Fibroblast of skin of abdomen (primary cell): Measurements from ENCODE around the gene AQP9.

Experiments used
- DNase-seq: peaks from one replicate; pipeline ENCODE4 v3.0.0-alpha.2; 2013

AQP9 gene

GRCh38 chr15:58141894-58142293, 3.7 kb downstream of the AQP9 start:
- DNase-seq: no peak

- no peak for DNase-seq
Measured at GRCh38 chr15:58142827-58143461, 4.8 kb downstream of the AQP9 start.

- DNase-seq: no peak
Measured at GRCh38 chr15:58145606-58146005, 7.4 kb downstream of the AQP9 start.

- no peak for DNase-seq
Measured at GRCh38 chr15:58146211-58146610, 8.0 kb downstream of the AQP9 start.

- no peak for DNase-seq
Measured at GRCh38 chr15:58146749-58147148, 8.6 kb downstream of the AQP9 start.

- DNase-seq: no peak
Measured at GRCh38 chr15:58147171-58147611, 9.0 kb downstream of the AQP9 start.

GRCh38 chr15:58148120-58148519, 9.9 kb downstream of the AQP9 start:
- no peak for DNase-seq

- DNase-seq: no peak
Measured at GRCh38 chr15:58148633-58149445, 10.7 kb downstream of the AQP9 start.

- no peak for DNase-seq
Measured at GRCh38 chr15:58154769-58155168, 16.6 kb downstream of the AQP9 start.

GRCh38 chr15:58159827-58160386, 21.7 kb downstream of the AQP9 start:
- DNase-seq: no peak

- DNase-seq: no peak
Measured at GRCh38 chr15:58161436-58161930, 23.3 kb downstream of the AQP9 start.

- DNase-seq: no peak
Measured at GRCh38 chr15:58163985-58164384, 25.8 kb downstream of the AQP9 start.

- no peak for DNase-seq
Measured at GRCh38 chr15:58164926-58165325, 26.7 kb downstream of the AQP9 start.

- DNase-seq: peak; percentile 20
Measured at GRCh38 chr15:58165661-58166060, 27.5 kb downstream of the AQP9 start.

- no peak for DNase-seq
Measured at GRCh38 chr15:58167095-58167691, 29.0 kb downstream of the AQP9 start.

- DNase-seq: no peak
Measured at GRCh38 chr15:58169934-58170333, 31.8 kb downstream of the AQP9 start.

GRCh38 chr15:58171476-58172061, 33.4 kb downstream of the AQP9 start:
- no peak for DNase-seq

- no peak for DNase-seq
Measured at GRCh38 chr15:58174709-58175108, 36.5 kb downstream of the AQP9 start.

- no peak for DNase-seq
Measured at GRCh38 chr15:58175955-58176354, 37.8 kb downstream of the AQP9 start.

GRCh38 chr15:58178668-58179067, 40.5 kb downstream of the AQP9 start:
- DNase-seq: no peak

GRCh38 chr15:58179206-58179605, 41.0 kb downstream of the AQP9 start:
- DNase-seq: peak; percentile 38

GRCh38 chr15:58179741-58180381, 41.7 kb downstream of the AQP9 start:
- DNase-seq: no peak
